ENCODE results near the gene PRKCE. TPM values are rescaled to one million over a fixed set of nuclear protein-coding genes. Genes with fewer than 3 reads are reported as not detected.

PRKCE gene
- total and polyA plus RNA-seq, 2 of the 8 experiments (the other 6 are each of a cell fraction or from before 2014, with no cell fraction given) = 0.54 to 2.1 TPM

- no peak for TF ChIP-seq EGR1 (IDR thresholded peaks at IDR 0.05; ENCODE audit: borderline replicate concordance, low read depth, low read length)
- no peak for TF ChIP-seq KDM1A (IDR thresholded peaks at IDR 0.05; ENCODE audit: borderline replicate concordance, low read length)
- TF ChIP-seq SIX5 (IDR thresholded peaks at IDR 0.05; ENCODE audit: low read depth, low read length) = no peak
Measured at GRCh38 chr2:45788401-45788800, 136.9 kb downstream of the PRKCE start (continued).
